Lower lobe of right lung (tissue), 2 donors: Measurements from ENCODE around the gene SETMAR. TPM values are rescaled to one million over a fixed set of nuclear protein-coding genes. Genes with fewer than 3 reads are reported as not detected.

Experiments used
- ATAC-seq, 2 donors: fragments of 200-7000 bp; cut with Tn5 transposase; one replicate each; pipeline ENCODE4 v1.9.1; 2020 to 2022; ENCODE audit warnings: mild to moderate bottlenecking in 2 of 2, moderate library complexity in 2 of 2
- DNase-seq: peaks from one replicate; pipeline ENCODE4 v3.0.0-alpha.2; 2020
- H3K27ac ChIP-seq: fragments of 200-600 bp; one replicate; pipeline ENCODE4 v1.8.0; 2022
- H3K27me3 ChIP-seq: fragments of 200-600 bp; one replicate; pipeline ENCODE4 v1.8.0; 2022; ENCODE audit warnings: low read depth
- H3K36me3 ChIP-seq: fragments of 200-600 bp; one replicate; pipeline ENCODE4 v1.8.0; 2022; ENCODE audit warnings: mild to moderate bottlenecking
- H3K4me1 ChIP-seq: fragments of 200-600 bp; one replicate; pipeline ENCODE4 v1.8.0; 2022
- H3K4me3 ChIP-seq: fragments of 200-600 bp; one replicate; pipeline ENCODE4 v1.8.0; 2022; ENCODE audit warnings: mild to moderate bottlenecking
- H3K9me3 ChIP-seq: fragments of 200-600 bp; one replicate; pipeline ENCODE4 v1.8.0; 2022
- intact Hi-C: fragments of 100-400 bp; cut with DNase I; formaldehyde crosslinking; loops from one replicate; pipeline ENCODE4 v1.11.0; 2022
- long read RNA-seq: library from polyadenylated mRNA; unstranded; transcript quantifications from one replicate; pipeline ENCODE4 v2.0.0, GENCODE V29; 2021
- total RNA-seq: library from RNA; stranded (reverse); fragmentation: NEBNext Ultra II Directional; extraction: Animal tissue kit (Norgen Biotek cat#: 25700); gene quantifications from one replicate; pipeline ENCODE4 v1.2.1, GENCODE V29; 2021
- TF ChIP-seq, protein P1 (sequence below): fragments of 200-600 bp; IDR thresholded peaks from one replicate; pipeline ENCODE4 v1.8.0; 2022; ENCODE audit warnings: antibody characterized with exemption, mild to moderate bottlenecking
- donor health status: DM: no; HTN: yes; CAD: no; lungs with severe emphysema.

Gene SETMAR
- 14.1 TPM for total RNA-seq
- long read RNA-seq, partial matches to known transcripts = 0 of 9 reads
- long read RNA-seq, other reads (novel, unspliced or antisense) = 7 of 9 reads

DNA sequence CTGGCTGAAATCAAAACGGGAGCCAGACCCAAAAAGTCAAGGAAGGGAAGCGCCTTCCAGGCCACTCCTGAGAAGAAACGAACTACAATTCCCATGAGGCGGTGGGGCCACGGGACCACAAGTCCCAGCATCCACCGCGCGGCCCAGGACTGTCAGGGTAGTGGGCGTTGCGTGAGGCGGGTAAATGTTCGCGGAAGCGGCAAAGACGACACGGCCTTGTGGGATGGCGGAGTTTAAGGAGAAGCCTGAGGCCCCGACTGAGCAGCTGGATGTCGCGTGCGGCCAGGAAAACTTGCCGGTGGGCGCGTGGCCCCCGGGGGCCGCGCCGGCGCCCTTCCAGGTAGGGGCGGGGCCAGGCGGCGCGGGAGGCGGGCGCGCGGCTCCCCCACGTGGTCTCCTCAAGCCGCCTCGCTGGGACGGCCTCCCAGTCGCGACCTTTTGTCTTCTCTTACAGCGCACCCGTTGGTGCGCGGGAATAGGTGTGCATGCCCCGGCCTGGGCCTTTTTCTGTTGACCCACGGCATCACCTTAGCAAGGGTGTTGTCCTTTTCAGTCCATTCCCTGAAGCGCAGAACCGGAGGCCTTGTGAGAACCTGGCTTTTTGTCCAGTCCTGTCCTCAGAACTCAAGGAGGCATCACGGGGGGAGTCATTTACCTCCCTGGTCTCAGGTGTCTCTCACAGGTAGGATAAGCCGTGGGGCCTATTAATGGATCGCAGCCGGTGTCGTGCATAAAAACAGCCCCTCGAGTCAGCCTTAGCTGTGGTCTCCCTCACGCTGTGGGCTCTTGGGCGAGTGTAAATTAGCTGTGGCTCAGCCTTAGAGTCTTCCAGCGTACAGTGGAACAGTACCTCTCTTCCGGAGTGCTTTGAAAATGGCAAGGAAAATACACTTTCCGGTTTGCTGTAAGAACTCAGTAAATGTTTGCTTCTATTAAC, at the start of gene SETMAR:
Gene SETMAR, plus strand, starts transcription at position 183 of the 937 bp plus-strand sequence. Its CDS starts 2 bp downstream, at position 185.
- ATAC-seq (peak; percentile 97 to 99), DNase-seq (peak; percentile 92)
- TF ChIP-seq, protein P1, sequence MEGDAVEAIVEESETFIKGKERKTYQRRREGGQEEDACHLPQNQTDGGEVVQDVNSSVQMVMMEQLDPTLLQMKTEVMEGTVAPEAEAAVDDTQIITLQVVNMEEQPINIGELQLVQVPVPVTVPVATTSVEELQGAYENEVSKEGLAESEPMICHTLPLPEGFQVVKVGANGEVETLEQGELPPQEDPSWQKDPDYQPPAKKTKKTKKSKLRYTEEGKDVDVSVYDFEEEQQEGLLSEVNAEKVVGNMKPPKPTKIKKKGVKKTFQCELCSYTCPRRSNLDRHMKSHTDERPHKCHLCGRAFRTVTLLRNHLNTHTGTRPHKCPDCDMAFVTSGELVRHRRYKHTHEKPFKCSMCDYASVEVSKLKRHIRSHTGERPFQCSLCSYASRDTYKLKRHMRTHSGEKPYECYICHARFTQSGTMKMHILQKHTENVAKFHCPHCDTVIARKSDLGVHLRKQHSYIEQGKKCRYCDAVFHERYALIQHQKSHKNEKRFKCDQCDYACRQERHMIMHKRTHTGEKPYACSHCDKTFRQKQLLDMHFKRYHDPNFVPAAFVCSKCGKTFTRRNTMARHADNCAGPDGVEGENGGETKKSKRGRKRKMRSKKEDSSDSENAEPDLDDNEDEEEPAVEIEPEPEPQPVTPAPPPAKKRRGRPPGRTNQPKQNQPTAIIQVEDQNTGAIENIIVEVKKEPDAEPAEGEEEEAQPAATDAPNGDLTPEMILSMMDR = no peak
- Histone ChIP-seq H3K9me3 (no peaks in the 10 kb centered on the region), H3K4me1 (peaks cover 24% of the 10 kb centered on the region), H3K36me3 (no peaks in the 10 kb centered on the region), H3K4me3 (peak within 1 kb of the TSS; percentile 70), H3K27me3 (no peaks in the 10 kb centered on the region), H3K27ac (peak within 1 kb of the TSS; percentile 93)
- intact Hi-C loops = no loop called here

DNA sequence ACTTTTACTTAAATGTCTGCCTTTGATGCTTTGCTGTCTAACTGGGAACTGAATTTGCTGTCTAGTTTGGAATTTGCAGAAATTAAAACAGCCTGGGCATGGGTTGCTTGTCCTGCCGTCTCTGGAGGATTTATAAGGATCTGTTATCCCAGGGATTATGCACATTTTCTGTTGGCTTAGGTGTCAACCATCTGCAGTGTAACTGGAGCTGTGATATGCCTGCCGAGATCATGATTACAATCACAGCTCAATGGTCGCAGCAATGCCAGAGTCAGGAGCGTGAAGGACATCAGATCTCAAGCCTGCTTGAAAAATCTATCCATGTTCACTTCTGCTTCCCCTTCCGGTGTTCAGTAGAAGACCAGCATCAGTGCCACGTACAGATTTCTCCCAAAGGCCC, 41.8 kb upstream of the SETMAR start:
- Histone ChIP-seq H3K9me3 (no peaks in the 10 kb centered on the region), H3K27ac (no peak overlapping the region), H3K36me3 (no peaks in the 10 kb centered on the region), H3K4me3 (no peak overlapping the region), H3K4me1 (no peaks in the 10 kb centered on the region), H3K27me3 (no peaks in the 10 kb centered on the region)
- DNase-seq = no peak
- TF ChIP-seq, protein P1 = no peak
- intact Hi-C loops = no loop called here
- ATAC-seq = no peak

DNA sequence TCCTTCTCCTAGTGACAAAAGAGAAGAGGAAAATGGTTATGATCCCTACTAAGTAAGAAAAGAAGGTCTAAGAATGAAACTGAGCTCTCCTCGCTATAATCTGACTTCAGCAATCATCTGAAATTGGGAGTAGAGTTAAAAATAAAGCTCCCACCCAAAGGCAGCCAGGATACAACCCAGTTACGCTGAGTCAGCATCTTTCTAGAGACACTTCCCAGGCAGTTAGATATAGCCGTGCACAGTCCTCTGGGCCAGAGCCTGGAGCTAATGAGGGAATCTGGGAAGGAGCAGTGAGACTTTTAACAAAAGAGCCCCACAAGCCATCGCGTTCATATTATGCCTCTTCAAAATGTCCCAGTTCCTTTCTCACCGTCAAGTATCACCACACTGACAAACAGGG, 39.1 kb upstream of the SETMAR start:
- Histone ChIP-seq H3K4me3 (no peak overlapping the region), H3K27ac (no peak overlapping the region), H3K36me3 (no peaks in the 10 kb centered on the region), H3K4me1 (no peaks in the 10 kb centered on the region), H3K27me3 (no peaks in the 10 kb centered on the region), H3K9me3 (no peaks in the 10 kb centered on the region)
- TF ChIP-seq, protein P1 = no peak
- intact Hi-C loops = no loop called here
- DNase-seq (no peak), ATAC-seq (no peak)

DNA sequence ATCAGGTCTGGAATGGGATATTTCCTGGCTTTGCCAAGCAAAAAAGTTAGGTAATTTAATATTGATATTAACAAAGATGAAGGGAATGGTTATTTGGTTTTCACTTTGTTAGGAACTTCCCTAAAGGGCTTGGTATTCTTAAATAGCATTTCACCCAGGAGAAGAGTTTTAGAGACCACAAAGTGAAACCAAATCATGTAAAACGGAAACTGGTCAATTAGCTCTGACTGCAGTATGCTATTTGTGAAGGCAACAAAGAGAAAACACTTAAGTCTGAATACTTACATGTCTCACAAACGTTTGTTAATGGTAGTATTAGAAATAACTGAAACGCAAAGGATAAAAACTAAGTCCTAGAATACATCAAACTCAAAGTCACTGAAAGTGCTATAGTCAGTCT, 32.4 kb upstream of the SETMAR start:
- H3K9me3 ChIP-seq = no peaks in the 10 kb centered on the region
- no peaks in the 10 kb centered on the region for H3K36me3 ChIP-seq
- H3K27ac ChIP-seq = no peak overlapping the region
- H3K4me3 ChIP-seq = peak overlapping the region; percentile 6
- DNase-seq (no peak), ATAC-seq (no peak)
- H3K4me1 ChIP-seq = peaks cover 11% of the 10 kb centered on the region
- TF ChIP-seq, protein P1 = no peak
- intact Hi-C loops = loop anchor here (10.0 kb wide), 1 partner anchor 1066 kb away; no protein-coding TSS in a partner anchor
- no peaks in the 10 kb centered on the region for H3K27me3 ChIP-seq

DNA sequence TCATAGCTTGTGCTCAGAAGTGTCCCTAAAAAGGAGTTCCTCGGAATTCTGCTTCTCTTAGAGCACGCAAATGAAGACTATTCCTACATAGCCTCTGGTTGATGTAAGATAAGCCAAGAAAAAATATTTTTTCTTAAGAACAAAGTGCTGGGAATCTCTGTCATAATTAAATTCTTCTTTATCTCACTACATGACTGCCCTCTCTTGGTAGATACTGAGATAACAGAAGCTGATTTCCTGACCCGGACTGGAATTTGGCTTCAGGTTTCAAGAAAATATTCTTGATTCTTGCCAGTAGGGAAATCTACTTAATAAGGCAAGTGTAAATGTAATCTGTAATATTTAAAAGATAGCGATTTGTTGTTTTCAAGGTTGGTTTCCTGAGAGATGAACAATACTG, 31.3 kb upstream of the SETMAR start:
- Histone ChIP-seq H3K27me3 (no peaks in the 10 kb centered on the region), H3K4me3 (no peak overlapping the region), H3K36me3 (no peaks in the 10 kb centered on the region), H3K4me1 (peaks cover 11% of the 10 kb centered on the region), H3K27ac (no peak overlapping the region), H3K9me3 (no peaks in the 10 kb centered on the region)
- no peak for DNase-seq
- intact Hi-C loops = loop anchor here (10.0 kb wide), 1 partner anchor 1067 kb away; no protein-coding TSS in a partner anchor
- TF ChIP-seq, protein P1 = peak; percentile 44
- peak; percentile 49 to 56 for ATAC-seq
